Tibial nerve (tissue), 4 donors: Measurements from ENCODE around the gene THAP5. TPM values are rescaled to one million over a fixed set of nuclear protein-coding genes. Genes with fewer than 3 reads are reported as not detected.

Source experiments
- DNase-seq, 2 donors: peaks; one replicate each; pipeline ENCODE4 v3.0.0-alpha.2; 2019; ENCODE audit warnings: low spot score in 2 of 2
- H3K27ac ChIP-seq, 4 donors: fragments of 200-600 bp; sonication (generic) in 3 of 4; one replicate each; pipeline ENCODE4 v1.5.1; 2017 to 2019; ENCODE audit warnings: mild to moderate bottlenecking in 1 of 4
- H3K27me3 ChIP-seq, 2 donors: fragments of 200-600 bp; sonication (generic) in 1 of 2; one replicate each; pipeline versions ENCODE4 v1.5.1 to v1.6.0; 2017 to 2019
- H3K36me3 ChIP-seq, 3 donors: fragments of 200-600 bp; sonication (generic); one replicate each; pipeline ENCODE4 v1.5.1; 2018 to 2019
- H3K4me1 ChIP-seq, 4 donors: fragments of 200-600 bp; sonication (generic) in 3 of 4; one replicate each; pipeline ENCODE4 v1.5.1; 2017 to 2019
- H3K4me3 ChIP-seq, 4 donors: fragments of 200-600 bp; sonication (generic) in 3 of 4; one replicate each; pipeline ENCODE4 v1.5.1; 2017 to 2019; ENCODE audit warnings: mild to moderate bottlenecking in 1 of 4, moderate library complexity in 1 of 4
- H3K9me3 ChIP-seq, 4 donors: fragments of 200-600 bp; sonication (generic) in 3 of 4; one replicate each; pipeline ENCODE4 v1.5.1; 2017 to 2019
- EP300 ChIP-seq, 2 donors: sonication (generic); formaldehyde crosslinking; IDR thresholded peaks; one replicate each; pipeline ENCODE4 v1.6.1; 2017; ENCODE audit warnings: antibody characterized with exemption in 2 of 2, mild to moderate bottlenecking in 1 of 2
- POLR2A ChIP-seq, 2 donors: fragments of 450-650 bp; IDR thresholded peaks; one replicate each; pipeline ENCODE4 v1.6.1; 2017; ENCODE audit warnings: antibody characterized with exemption in 2 of 2, mild to moderate bottlenecking in 2 of 2, moderate library complexity in 2 of 2
- WGBS, 2 donors: methylation state at CpG; one replicate each; pipeline ENCODE4 v1.1.5; 2018; 5-methylcytosine and 5-hydroxymethylcytosine counted together
- total RNA-seq, 4 donors: library from RNA; depleted of rRNA; stranded (reverse); fragments of >200 nt; gene quantifications; one replicate each; pipeline ENCODE4 v1.1.0, GENCODE V29; 2016
- TF ChIP-seq, protein P1 (sequence below), 5 experiments: fragments of 200-600 bp in 3 of 5; fragments of 450-650 bp in 2 of 5; sonication (generic) in 3 of 5; IDR thresholded peaks; one replicate each; pipeline ENCODE4 v1.5.1; 2016 to 2019; ENCODE audit warnings: antibody characterized with exemption in 5 of 5, mild to moderate bottlenecking in 3 of 5, moderate library complexity in 2 of 5

The THAP5 gene
- total RNA-seq, 4 donors from 2014 or later: 20.3 to 33.0 (median 25.4) TPM

DNA sequence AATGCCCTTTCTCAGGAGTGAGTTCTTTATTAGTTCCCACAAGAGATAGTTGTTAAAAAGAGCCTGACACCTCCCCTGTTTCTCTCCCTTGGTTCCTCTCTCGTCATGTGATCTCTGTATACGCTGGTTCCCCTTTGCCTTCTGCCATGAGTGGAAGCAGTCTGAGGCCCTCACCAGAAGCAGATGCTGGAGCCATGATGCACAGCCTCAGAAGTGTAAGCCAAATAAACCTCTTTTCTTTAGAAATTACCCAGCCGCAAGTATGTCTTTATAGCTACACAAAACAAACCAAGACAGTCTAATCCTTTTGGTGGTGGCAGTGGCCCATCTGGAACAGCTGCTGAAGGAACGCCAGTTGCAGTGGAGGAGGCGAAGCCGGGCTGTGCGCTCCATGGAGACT lies 9.4 kb upstream of the THAP5 start:
- DNase-seq: no peak
- no peak for TF ChIP-seq EP300 (IDR thresholded peaks at IDR 0.05)
- TF ChIP-seq, protein P1, sequence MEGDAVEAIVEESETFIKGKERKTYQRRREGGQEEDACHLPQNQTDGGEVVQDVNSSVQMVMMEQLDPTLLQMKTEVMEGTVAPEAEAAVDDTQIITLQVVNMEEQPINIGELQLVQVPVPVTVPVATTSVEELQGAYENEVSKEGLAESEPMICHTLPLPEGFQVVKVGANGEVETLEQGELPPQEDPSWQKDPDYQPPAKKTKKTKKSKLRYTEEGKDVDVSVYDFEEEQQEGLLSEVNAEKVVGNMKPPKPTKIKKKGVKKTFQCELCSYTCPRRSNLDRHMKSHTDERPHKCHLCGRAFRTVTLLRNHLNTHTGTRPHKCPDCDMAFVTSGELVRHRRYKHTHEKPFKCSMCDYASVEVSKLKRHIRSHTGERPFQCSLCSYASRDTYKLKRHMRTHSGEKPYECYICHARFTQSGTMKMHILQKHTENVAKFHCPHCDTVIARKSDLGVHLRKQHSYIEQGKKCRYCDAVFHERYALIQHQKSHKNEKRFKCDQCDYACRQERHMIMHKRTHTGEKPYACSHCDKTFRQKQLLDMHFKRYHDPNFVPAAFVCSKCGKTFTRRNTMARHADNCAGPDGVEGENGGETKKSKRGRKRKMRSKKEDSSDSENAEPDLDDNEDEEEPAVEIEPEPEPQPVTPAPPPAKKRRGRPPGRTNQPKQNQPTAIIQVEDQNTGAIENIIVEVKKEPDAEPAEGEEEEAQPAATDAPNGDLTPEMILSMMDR (IDR thresholded peaks at IDR 0.05): no peak
- TF ChIP-seq POLR2A (IDR thresholded peaks at IDR 0.05): no peak
- H3K4me1 ChIP-seq: no peaks in the 10 kb centered on the region
- peaks cover 0 to 12% (median 0%) of the 10 kb centered on the region in 4 donors for H3K9me3 ChIP-seq
- H3K27ac ChIP-seq: no peak overlapping the region
- peaks cover 0 to 35% (median 0%) of the 10 kb centered on the region in 3 donors for H3K36me3 ChIP-seq
- no peak overlapping the region for H3K4me3 ChIP-seq
- 96 to 97% methylated on average over 7 of the region's 7 CpGs for WGBS, 2 donors
- H3K27me3 ChIP-seq: no peaks in the 10 kb centered on the region

DNA sequence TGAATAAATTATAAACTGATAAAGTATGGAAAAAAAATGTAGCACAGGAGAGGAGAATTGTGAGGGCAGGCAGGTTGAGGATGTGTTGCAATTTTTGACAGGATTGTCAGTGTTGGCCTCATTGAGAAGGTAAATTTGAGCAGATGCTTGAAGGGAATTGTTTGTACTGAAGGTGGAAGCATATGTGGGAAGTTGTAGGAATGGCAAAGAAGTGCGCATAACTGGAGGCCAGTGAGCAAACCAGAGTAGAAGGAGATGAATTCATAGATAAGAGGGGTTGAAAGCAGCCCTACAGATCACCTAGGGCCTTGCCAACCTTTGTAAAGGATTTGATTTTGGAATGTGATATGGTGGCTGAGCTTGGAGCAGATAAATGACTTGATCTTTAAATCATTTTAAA lies 6.6 kb upstream of the THAP5 start:
- Histone ChIP-seq H3K27me3 (no peaks in the 10 kb centered on the region), H3K27ac (no peak overlapping the region), H3K9me3 (peaks cover 0 to 12% (median 0%) of the 10 kb centered on the region in 4 donors), H3K4me1 (peaks cover 0 to 18% (median 8%) of the 10 kb centered on the region in 4 donors), H3K4me3 (no peak overlapping the region), H3K36me3 (peaks cover 0 to 47% (median 0%) of the 10 kb centered on the region in 3 donors)
- DNase-seq: no peak
- WGBS, 2 donors: 91 to 96% methylated on average over 1 of the region's 1 CpG
- TF ChIP-seq, protein P1 (IDR thresholded peaks at IDR 0.05): no peak
- TF ChIP-seq EP300 (IDR thresholded peaks at IDR 0.05): no peak
- no peak for TF ChIP-seq POLR2A (IDR thresholded peaks at IDR 0.05)

DNA sequence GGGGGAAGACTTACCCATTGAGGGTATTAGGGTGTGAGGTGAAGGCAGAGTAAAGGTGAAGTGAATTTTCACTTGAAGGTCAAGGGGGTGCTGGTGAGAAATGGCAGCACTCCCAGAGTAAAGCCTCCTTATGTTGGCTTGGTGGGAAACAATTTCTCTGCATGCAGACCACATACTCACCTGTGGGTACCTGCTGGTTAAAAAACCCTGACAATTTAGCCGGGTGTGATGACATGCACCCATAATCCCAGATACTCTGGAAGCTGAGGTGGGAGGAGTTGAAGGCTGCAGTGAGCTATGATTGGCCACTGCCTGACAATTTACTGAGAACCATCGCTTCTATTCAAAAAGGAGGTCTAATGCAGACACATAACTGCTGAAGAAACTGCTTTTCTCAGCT lies 5.7 kb upstream of the THAP5 start:
- no peak overlapping the region for H3K27ac ChIP-seq
- 76 to 90% methylated on average over 2 of the region's 2 CpGs for WGBS, 2 donors

GRCh38 chr7:108572480-108572879 lies 3.0 kb upstream of the THAP5 start:
- Histone ChIP-seq H3K27me3 (no peaks in the 10 kb centered on the region), H3K9me3 (no peaks in the 10 kb centered on the region), H3K4me1 (peaks cover 0 to 39% (median 21%) of the 10 kb centered on the region in 4 donors), H3K27ac (no peak overlapping the region), H3K4me3 (no peak overlapping the region), H3K36me3 (peaks cover 0 to 23% (median 0%) of the 10 kb centered on the region in 3 donors)
- DNase-seq: no peak
- no peak for TF ChIP-seq EP300 (IDR thresholded peaks at IDR 0.05)
- TF ChIP-seq POLR2A (IDR thresholded peaks at IDR 0.05): no peak
- TF ChIP-seq, protein P1 (IDR thresholded peaks at IDR 0.05): no peak
- 94 to 98% methylated on average over 2 of the region's 2 CpGs for WGBS, 2 donors

More for the DNA sequence above, 5.7 kb upstream of the THAP5 start:
- H3K4me3 ChIP-seq: no peak overlapping the region
- peaks cover 0 to 24% (median 10%) of the 10 kb centered on the region in 4 donors for H3K4me1 ChIP-seq
- no peak for DNase-seq
- peaks cover 0 to 43% (median 0%) of the 10 kb centered on the region in 3 donors for H3K36me3 ChIP-seq
- H3K27me3 ChIP-seq: no peaks in the 10 kb centered on the region
- peaks cover 0 to 11% (median 0%) of the 10 kb centered on the region in 4 donors for H3K9me3 ChIP-seq
- TF ChIP-seq, protein P1 (IDR thresholded peaks at IDR 0.05): no peak

GRCh38 chr7:108570146-108570755 lies 745 bp upstream of the THAP5 start:
- 0% methylated on average over 34 to 35 of the region's 36 CpGs for WGBS, 2 donors
- TF ChIP-seq, protein P1 (IDR thresholded peaks at IDR 0.05): no peak
- peak in 1 of 2 donors; percentile 8 for TF ChIP-seq POLR2A (IDR thresholded peaks at IDR 0.05)
- H3K27ac ChIP-seq: peak overlapping the region; percentile 84 to 98 (median 96)
- H3K9me3 ChIP-seq: no peaks in the 10 kb centered on the region
- H3K4me3 ChIP-seq: peak overlapping the region; percentile 71 to 95 (median 72)
- H3K36me3 ChIP-seq: peaks cover 0 to 35% (median 0%) of the 10 kb centered on the region in 3 donors
- H3K4me1 ChIP-seq: peaks cover 0 to 45% (median 25%) of the 10 kb centered on the region in 4 donors
- DNase-seq: peak in 1 of 2 donors; percentile 22
- H3K27me3 ChIP-seq: no peaks in the 10 kb centered on the region
